DOHH2 (cell line): ENCODE data around the gene VKORC1.
A peak's percentile ranks its signal among the peaks of the same experiment; 100 is the strongest.

Experiments used
- H3F3A ChIP-seq: fragments of 200-600 bp; sonication (generic), shearing (Covaris generic); 2 replicates; pipeline ENCODE4 v1.6.0; 2016; ENCODE audit warnings: antibody characterized with exemption, mild to moderate bottlenecking; ENCODE audit not compliant: control insufficient read depth, insufficient read depth
- H3K27ac ChIP-seq: fragments of 200-600 bp; sonication (generic); 2 replicates; pipeline ENCODE4 v1.5.1; 2014; ENCODE audit warnings: low read depth, mild to moderate bottlenecking, low read length, moderate library complexity
- H3K27me3 ChIP-seq: fragments of 200-600 bp; sonication (generic); 2 replicates; pipeline ENCODE4 v1.6.1; 2014; ENCODE audit warnings: mild to moderate bottlenecking, low read length, mixed read lengths; ENCODE audit not compliant: control insufficient read depth
- H3K36me3 ChIP-seq: fragments of 200-600 bp; sonication (generic); 2 replicates; pipeline ENCODE4 v1.6.1; 2014; ENCODE audit warnings: mild to moderate bottlenecking, low read length, moderate library complexity, mixed read lengths; ENCODE audit not compliant: control insufficient read depth
- H3K4me1 ChIP-seq: fragments of 200-600 bp; sonication (generic); 2 replicates; pipeline ENCODE4 v1.6.1; 2014; ENCODE audit warnings: mild to moderate bottlenecking, low read length, mixed read lengths; ENCODE audit not compliant: control insufficient read depth
- H3K4me2 ChIP-seq: fragments of 200-600 bp; sonication (generic); 2 replicates; pipeline ENCODE4 v1.6.0; 2014; ENCODE audit warnings: mild to moderate bottlenecking, low read length, moderate library complexity
- H3K4me3 ChIP-seq: fragments of 200-600 bp; sonication (generic); 2 replicates; pipeline ENCODE4 v1.5.1; 2014; ENCODE audit warnings: mild to moderate bottlenecking, low read length, mixed read lengths
- H3K79me2 ChIP-seq: fragments of 200-600 bp; sonication (generic); 2 replicates; pipeline ENCODE4 v1.6.1; 2014; ENCODE audit warnings: mild to moderate bottlenecking, low read length, mixed read lengths; ENCODE audit not compliant: control insufficient read depth
- H3K9me2 ChIP-seq: fragments of 200-600 bp; sonication (generic); replicated peaks from 2 replicates; pipeline ENCODE4 v1.6.1; 2014; ENCODE audit warnings: mild to moderate bottlenecking, low read length, mixed read lengths; ENCODE audit not compliant: control insufficient read depth
- H3K9me3 ChIP-seq: fragments of 200-600 bp; sonication (generic); 2 replicates; pipeline ENCODE4 v1.6.1; 2014; ENCODE audit warnings: antibody characterized with exemption, low read length, mixed read lengths; ENCODE audit not compliant: control insufficient read depth, insufficient read depth
- H4K20me1 ChIP-seq: fragments of 200-600 bp; sonication (generic); 2 replicates; pipeline ENCODE4 v1.6.0; 2014; ENCODE audit warnings: low read depth, mild to moderate bottlenecking, antibody characterized with exemption, low read length, moderate library complexity; ENCODE audit not compliant: control insufficient read depth, insufficient read depth
- CTCF ChIP-seq: fragments of 200-600 bp; sonication (generic); IDR thresholded peaks from one replicate; pipeline ENCODE4 v1.5.1; 2014; ENCODE audit warnings: antibody characterized with exemption, mild to moderate bottlenecking, low read depth, low read length; ENCODE audit not compliant: poor library complexity, severe bottlenecking
- EZH2phosphoT487 ChIP-seq: fragments of 200-600 bp; sonication (generic); IDR thresholded peaks from 2 replicates; pipeline ENCODE4 v1.6.1; 2017; ENCODE audit warnings: borderline replicate concordance, mild to moderate bottlenecking, antibody characterized with exemption, low read length, moderate library complexity, mixed read lengths

Gene VKORC1

GRCh38 chr16:31125844-31126243 is 31.2 kb upstream of the VKORC1 start:
- Histone ChIP-seq H4K20me1 (no peaks in the 10 kb centered on the region), H3K36me3 (peaks cover 31% of the 10 kb centered on the region), H3K9me2 (no peaks in the 10 kb centered on the region), H3K27ac (no peak overlapping the region), H3K4me3 (no peak overlapping the region), H3F3A (no peaks in the 10 kb centered on the region), H3K79me2 (no peaks in the 10 kb centered on the region), H3K9me3 (no peaks in the 10 kb centered on the region), H3K4me1 (no peaks in the 10 kb centered on the region), H3K27me3 (no peaks in the 10 kb centered on the region), H3K4me2 (no peak overlapping the region)
- no peak for TF ChIP-seq CTCF
- no peak for TF ChIP-seq EZH2phosphoT487

- Histone ChIP-seq H3F3A (no peaks in the 10 kb centered on the region), H3K4me3 (no peak overlapping the region), H3K9me3 (no peaks in the 10 kb centered on the region), H3K9me2 (no peaks in the 10 kb centered on the region), H3K4me1 (peaks cover 14% of the 10 kb centered on the region), H3K79me2 (peaks cover 42% of the 10 kb centered on the region), H3K4me2 (no peak overlapping the region), H4K20me1 (peaks cover 9% of the 10 kb centered on the region; the same call in 1 of the 2 replicates), H3K27me3 (no peaks in the 10 kb centered on the region), H3K27ac (no peak overlapping the region), H3K36me3 (peaks cover 44% of the 10 kb centered on the region)
- TF ChIP-seq CTCF = no peak
- TF ChIP-seq EZH2phosphoT487 = no peak
Observed at GRCh38 chr16:31120129-31120528, 25.5 kb upstream of the VKORC1 start.

GRCh38 chr16:31118223-31119155 is 23.9 kb upstream of the VKORC1 start:
- H3K79me2 ChIP-seq = peaks cover 42% of the 10 kb centered on the region
- H3K4me3 ChIP-seq = peak overlapping the region; percentile 77
- peaks cover 4% of the 10 kb centered on the region for H3F3A ChIP-seq
- H3K36me3 ChIP-seq = peaks cover 42% of the 10 kb centered on the region
- no peaks in the 10 kb centered on the region for H3K9me3 ChIP-seq
- peaks cover 17% of the 10 kb centered on the region for H3K4me1 ChIP-seq
- H3K27ac ChIP-seq = no peak overlapping the region
- peaks cover 9% of the 10 kb centered on the region; the same call in 1 of the 2 replicates for H4K20me1 ChIP-seq
- TF ChIP-seq EZH2phosphoT487 (no peak), CTCF (no peak)
- H3K4me2 ChIP-seq = peak overlapping the region; percentile 78
- H3K27me3 ChIP-seq = no peaks in the 10 kb centered on the region
- H3K9me2 ChIP-seq = no peaks in the 10 kb centered on the region
